Neural progenitor cell (in vitro differentiated cells): ENCODE measurements around the gene SNX27.

ENCODE experiments used
- CTCF ChIP-seq: fragments of 200-600 bp; sonication (generic); IDR thresholded peaks from 2 replicates; pipeline ENCODE4 v1.5.1; 2017; ENCODE audit warnings: antibody characterized with exemption, mild to moderate bottlenecking
- EZH2 ChIP-seq: fragments of 200-600 bp; sonication (generic); IDR thresholded peaks from 2 replicates; pipeline ENCODE4 v1.6.1; 2017; ENCODE audit warnings: antibody characterized with exemption, mild to moderate bottlenecking, moderate library complexity
- EZH2phosphoT487 ChIP-seq: fragments of 200-600 bp; sonication (generic); IDR thresholded peaks from 2 replicates; pipeline ENCODE4 v1.6.1; 2017; ENCODE audit warnings: antibody characterized with exemption

- no peak for TF ChIP-seq CTCF
- TF ChIP-seq EZH2: no peak
- no peak for TF ChIP-seq EZH2phosphoT487
Measured at GRCh38 chr1:151673407-151673806, 61.6 kb downstream of the SNX27 start.
